Dedifferentiated amniotic fluid mesenchymal stem cell (primary cell): Measurements from ENCODE around the gene CHAD.
A peak's percentile ranks its signal among the peaks of the same experiment; 100 is the strongest.

Source experiments
- DNase-seq: peaks from one replicate; pipeline ENCODE4 v3.0.0-alpha.2; 2016; ENCODE audit errors: extremely low spot score

CHAD gene

GRCh38 chr17:50468304-50469207, at the start of gene CHAD:
Gene CHAD, minus strand, starts transcription at chr17:50468880. Its CDS starts 67 bp downstream, at chr17:50468813.
- DNase-seq, result no peak

GRCh38 chr17:50517504-50518383, 49.1 kb upstream of the CHAD start:
- no peak for DNase-seq

GRCh38 chr17:50517011-50517410, 48.3 kb upstream of the CHAD start:
- DNase-seq, result no peak

GRCh38 chr17:50514936-50515702, 46.4 kb upstream of the CHAD start:
- DNase-seq, result no peak

- no peak for DNase-seq
Measured at GRCh38 chr17:50514388-50514787, 45.7 kb upstream of the CHAD start.

GRCh38 chr17:50513495-50513894, 44.8 kb upstream of the CHAD start:
- no peak for DNase-seq

GRCh38 chr17:50511058-50511457, 42.4 kb upstream of the CHAD start:
- DNase-seq, result no peak

- DNase-seq, result no peak
Measured at GRCh38 chr17:50508573-50509460, 40.1 kb upstream of the CHAD start.

GRCh38 chr17:50507871-50508572, 39.3 kb upstream of the CHAD start, which contains the start of gene MYCBPAP:
Gene MYCBPAP, plus strand, starts transcription at chr17:50508439. Its CDS starts 236 bp downstream, at chr17:50508675.
- peak; percentile 60 for DNase-seq

GRCh38 chr17:50506298-50506697, 37.6 kb upstream of the CHAD start:
- no peak for DNase-seq

GRCh38 chr17:50505591-50506130, 37.0 kb upstream of the CHAD start:
- no peak for DNase-seq

- no peak for DNase-seq
Measured at GRCh38 chr17:50502301-50502990, 33.8 kb upstream of the CHAD start.

GRCh38 chr17:50501054-50501453, 32.4 kb upstream of the CHAD start:
- no peak for DNase-seq

- DNase-seq, result no peak
Measured at GRCh38 chr17:50499721-50500120, 31.0 kb upstream of the CHAD start.

- DNase-seq, result no peak
Measured at GRCh38 chr17:50499270-50499669, 30.6 kb upstream of the CHAD start.

GRCh38 chr17:50498021-50498874, 29.6 kb upstream of the CHAD start:
- no peak for DNase-seq

- no peak for DNase-seq
Measured at GRCh38 chr17:50495918-50496317, 27.2 kb upstream of the CHAD start.

- DNase-seq, result no peak
Measured at GRCh38 chr17:50495217-50495823, 26.6 kb upstream of the CHAD start.
